ENCODE data around the gene PGAM2. TPM values are rescaled to one million over a fixed set of nuclear protein-coding genes. Genes with fewer than 3 reads are reported as not detected.

Gene PGAM2
- total RNA-seq, 2 experiments from 2014 or later = 1.3 to 1.8 TPM

- TF ChIP-seq, protein P1, sequence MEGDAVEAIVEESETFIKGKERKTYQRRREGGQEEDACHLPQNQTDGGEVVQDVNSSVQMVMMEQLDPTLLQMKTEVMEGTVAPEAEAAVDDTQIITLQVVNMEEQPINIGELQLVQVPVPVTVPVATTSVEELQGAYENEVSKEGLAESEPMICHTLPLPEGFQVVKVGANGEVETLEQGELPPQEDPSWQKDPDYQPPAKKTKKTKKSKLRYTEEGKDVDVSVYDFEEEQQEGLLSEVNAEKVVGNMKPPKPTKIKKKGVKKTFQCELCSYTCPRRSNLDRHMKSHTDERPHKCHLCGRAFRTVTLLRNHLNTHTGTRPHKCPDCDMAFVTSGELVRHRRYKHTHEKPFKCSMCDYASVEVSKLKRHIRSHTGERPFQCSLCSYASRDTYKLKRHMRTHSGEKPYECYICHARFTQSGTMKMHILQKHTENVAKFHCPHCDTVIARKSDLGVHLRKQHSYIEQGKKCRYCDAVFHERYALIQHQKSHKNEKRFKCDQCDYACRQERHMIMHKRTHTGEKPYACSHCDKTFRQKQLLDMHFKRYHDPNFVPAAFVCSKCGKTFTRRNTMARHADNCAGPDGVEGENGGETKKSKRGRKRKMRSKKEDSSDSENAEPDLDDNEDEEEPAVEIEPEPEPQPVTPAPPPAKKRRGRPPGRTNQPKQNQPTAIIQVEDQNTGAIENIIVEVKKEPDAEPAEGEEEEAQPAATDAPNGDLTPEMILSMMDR (IDR thresholded peaks at IDR 0.05) = no peak
- Mint-ChIP-seq H3K27ac (peak overlapping the region; percentile 80), H3K4me3 (peak overlapping the region; percentile 39), H3K27me3 (no peaks in the 10 kb centered on the region), H3K4me1 (ENCODE audit: low read depth) (peaks cover 71% of the 10 kb centered on the region), H3K36me3 (ENCODE audit: low read depth) (peaks cover 82% of the 10 kb centered on the region), H3K9me3 (no peaks in the 10 kb centered on the region)
- Histone ChIP-seq H3K4me1 (ENCODE audit: insufficient read depth, low read length) (peaks cover 63% of the 10 kb centered on the region), H3K27ac (ENCODE audit: low read depth in 1 of 2, low read length in 2 of 2) (peak overlapping the region; percentile 35 to 42), H3K27me3 (ENCODE audit: control insufficient read depth in 1 of 2, insufficient read depth in 2 of 2, low read length in 2 of 2) (no peaks in the 10 kb centered on the region), H3K4me3 (ENCODE audit: low read length) (no peak overlapping the region), H3K9me3 (ENCODE audit: control insufficient read depth in 1 of 2, insufficient read depth in 1 of 2, low read length in 2 of 2) (no peaks in the 10 kb centered on the region), H3K36me3 (ENCODE audit: insufficient read depth, low read length) (peaks cover 71% of the 10 kb centered on the region)
- intact Hi-C loops (cut with DNase I, micrococcal nuclease) = no loop called here
- CTCF ChIA-PET = no interaction called here
- ATAC-seq (ENCODE audit: poor library complexity) (no peak), DNase-seq (no peak)
- POLR2A ChIA-PET = interaction anchor here (1.0 to 1.9 kb wide), 5 partner anchors 10 to 149 kb away, joined by 3 to 8 read pairs (median 7); partner anchors contain the start of genes PGAM2 and YKT6
Observed at GRCh38 chr7:44051611-44052220, 13.7 kb downstream of the PGAM2 start.

- Histone ChIP-seq H3K9me3 (ENCODE audit: control insufficient read depth in 1 of 2, insufficient read depth in 1 of 2, low read length in 2 of 2) (no peaks in the 10 kb centered on the region), H3K36me3 (ENCODE audit: insufficient read depth, low read length) (peaks cover 64% of the 10 kb centered on the region), H3K4me1 (ENCODE audit: insufficient read depth, low read length) (peaks cover 70% of the 10 kb centered on the region), H3K4me3 (ENCODE audit: low read length) (no peak overlapping the region), H3K27me3 (ENCODE audit: control insufficient read depth in 1 of 2, insufficient read depth in 2 of 2, low read length in 2 of 2) (no peaks in the 10 kb centered on the region), H3K27ac (ENCODE audit: low read depth in 1 of 2, low read length in 2 of 2) (peak overlapping the region; percentile 28 to 40)
- peak overlapping the region; percentile 80 for H3K27ac Mint-ChIP-seq
- H3K9me3 Mint-ChIP-seq = no peaks in the 10 kb centered on the region
- ATAC-seq (ENCODE audit: poor library complexity) = no peak
- peaks cover 83% of the 10 kb centered on the region for H3K36me3 Mint-ChIP-seq (ENCODE audit: low read depth)
- H3K27me3 Mint-ChIP-seq = no peaks in the 10 kb centered on the region
- H3K4me1 Mint-ChIP-seq (ENCODE audit: low read depth) = peaks cover 75% of the 10 kb centered on the region
- intact Hi-C loops (cut with DNase I, micrococcal nuclease) = no loop called here
- H3K4me3 Mint-ChIP-seq = peak overlapping the region; percentile 48
- peak in 1 of 14 experiments; percentile 11 for DNase-seq
- CTCF ChIA-PET = no interaction called here
- TF ChIP-seq, protein P1 (IDR thresholded peaks at IDR 0.05) = no peak
- POLR2A ChIA-PET = interaction anchor here (1.2 to 1.9 kb wide), 4 partner anchors 11 to 150 kb away, joined by 3 to 8 read pairs (median 8); partner anchors contain the start of gene YKT6
Observed at GRCh38 chr7:44050915-44051560, 14.3 kb downstream of the PGAM2 start.

- Mint-ChIP-seq H3K36me3 (ENCODE audit: low read depth) (peaks cover 83% of the 10 kb centered on the region), H3K27ac (peak overlapping the region; percentile 80), H3K4me1 (ENCODE audit: low read depth) (peaks cover 76% of the 10 kb centered on the region), H3K4me3 (peak overlapping the region; percentile 48), H3K9me3 (no peaks in the 10 kb centered on the region), H3K27me3 (no peaks in the 10 kb centered on the region)
- DNase-seq = no peak
- TF ChIP-seq, protein P1 (IDR thresholded peaks at IDR 0.05) = no peak
- Histone ChIP-seq H3K27ac (ENCODE audit: low read depth in 1 of 2, low read length in 2 of 2) (peak overlapping the region; percentile 9 to 40), H3K4me1 (ENCODE audit: insufficient read depth, low read length) (peaks cover 77% of the 10 kb centered on the region), H3K9me3 (ENCODE audit: control insufficient read depth in 1 of 2, insufficient read depth in 1 of 2, low read length in 2 of 2) (no peaks in the 10 kb centered on the region), H3K27me3 (ENCODE audit: control insufficient read depth in 1 of 2, insufficient read depth in 2 of 2, low read length in 2 of 2) (no peaks in the 10 kb centered on the region), H3K4me3 (ENCODE audit: low read length) (no peak overlapping the region), H3K36me3 (ENCODE audit: insufficient read depth, low read length) (peaks cover 58% of the 10 kb centered on the region)
- CTCF ChIA-PET = no interaction called here
- no peak for ATAC-seq (ENCODE audit: poor library complexity)
- intact Hi-C loops (cut with DNase I, micrococcal nuclease) = no loop called here
- POLR2A ChIA-PET = interaction anchor here (1.7 kb wide), 1 partner anchor 31 kb away, joined by 8 read pairs; no protein-coding TSS in a partner anchor
Observed at GRCh38 chr7:44050121-44050914, 15.0 kb downstream of the PGAM2 start.
